Raji (cell line): ENCODE data around the gene MOCOS.

ENCODE experiments used
- POLR2A ChIP-seq: IDR thresholded peaks from 2 replicates; pipeline ENCODE4 v1.6.1; 2011; ENCODE audit warnings: low read depth, low read length, control low read depth; ENCODE audit not compliant: insufficient read depth

MOCOS gene

DNA sequence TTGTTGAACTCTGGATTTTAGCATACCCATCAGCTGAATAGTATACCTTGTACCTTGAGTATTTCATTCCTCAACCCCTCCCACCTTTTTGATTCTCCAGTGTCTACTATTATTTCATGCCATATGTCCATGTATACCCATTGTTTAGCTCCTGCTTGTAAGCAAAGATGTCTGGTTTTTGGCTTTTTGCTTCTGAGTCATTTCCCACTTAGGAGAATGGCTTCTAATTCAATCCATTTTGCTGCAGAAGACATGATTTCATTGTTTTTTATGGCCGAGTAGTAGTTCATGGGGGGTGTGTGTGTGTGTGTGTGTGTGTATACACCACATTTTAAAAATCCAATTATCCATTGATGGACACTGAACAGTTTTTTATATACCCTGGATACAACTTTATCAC lies 24.3 kb upstream of the MOCOS start:
- TF ChIP-seq POLR2A, result no peak

DNA sequence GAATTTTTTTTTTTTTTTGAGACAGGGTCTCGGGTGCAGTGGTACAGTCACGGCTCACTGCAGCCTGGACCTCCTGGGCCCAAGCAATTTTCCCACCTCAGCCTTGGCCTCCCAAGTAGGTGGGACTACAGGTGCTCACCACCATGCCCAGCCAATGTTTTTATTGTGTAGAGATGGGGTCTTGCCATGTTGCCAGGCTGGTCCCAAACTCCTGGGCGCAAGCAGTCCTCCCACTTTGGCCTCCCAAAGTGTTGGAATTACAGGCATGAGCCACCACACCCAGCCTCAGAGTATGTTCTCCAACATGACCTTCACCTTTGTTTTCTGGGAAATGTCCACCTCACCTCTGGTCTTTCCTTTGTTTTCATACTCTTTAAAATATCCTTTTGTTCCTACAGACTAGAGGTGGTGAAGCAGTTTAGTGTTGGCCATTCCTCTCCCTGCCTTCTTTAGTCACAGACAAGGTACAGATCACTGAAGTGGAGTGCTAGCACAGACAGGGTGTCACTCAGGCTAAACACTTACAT lies 19.5 kb upstream of the MOCOS start:
- TF ChIP-seq POLR2A, result no peak

DNA sequence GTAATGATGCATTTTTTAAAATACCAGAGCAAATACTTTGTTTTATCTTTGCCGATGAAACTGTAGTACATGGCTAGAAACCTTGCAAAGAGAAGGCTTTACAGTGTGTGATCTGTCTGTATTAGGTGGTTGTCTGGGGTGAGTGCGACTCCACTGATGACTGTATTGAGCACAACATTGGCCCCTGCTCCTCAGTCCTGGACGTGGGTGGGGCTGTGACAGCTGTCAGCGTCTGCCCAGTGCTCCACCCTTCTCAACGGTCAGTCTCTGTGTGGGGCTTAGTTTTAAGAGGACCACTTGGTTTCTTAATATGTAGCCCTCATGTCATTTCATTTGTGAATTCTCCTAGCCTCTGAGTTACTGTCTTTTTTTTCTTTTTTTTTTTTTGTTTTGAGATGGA lies 17.4 kb upstream of the MOCOS start:
- no peak for TF ChIP-seq POLR2A

DNA sequence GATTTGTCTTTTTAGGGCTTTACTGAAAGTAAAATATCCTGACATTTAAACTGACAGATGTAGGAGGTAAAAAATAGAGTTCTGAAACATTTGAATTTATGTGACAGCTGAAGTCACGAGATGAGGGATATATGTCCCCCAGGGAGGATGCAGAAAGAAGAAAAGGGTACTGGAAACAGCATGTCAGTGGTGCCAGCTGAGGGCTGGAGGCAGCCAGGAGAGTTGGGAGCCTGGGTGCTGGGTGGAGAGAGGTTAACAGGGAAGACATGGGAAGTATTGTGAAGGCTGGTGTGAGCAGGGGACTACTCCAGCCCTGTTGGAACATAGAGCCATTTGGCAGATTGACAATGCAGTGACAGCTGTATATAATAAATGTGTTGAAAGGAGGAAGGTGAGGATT lies 11.8 kb upstream of the MOCOS start:
- TF ChIP-seq POLR2A, result no peak

DNA sequence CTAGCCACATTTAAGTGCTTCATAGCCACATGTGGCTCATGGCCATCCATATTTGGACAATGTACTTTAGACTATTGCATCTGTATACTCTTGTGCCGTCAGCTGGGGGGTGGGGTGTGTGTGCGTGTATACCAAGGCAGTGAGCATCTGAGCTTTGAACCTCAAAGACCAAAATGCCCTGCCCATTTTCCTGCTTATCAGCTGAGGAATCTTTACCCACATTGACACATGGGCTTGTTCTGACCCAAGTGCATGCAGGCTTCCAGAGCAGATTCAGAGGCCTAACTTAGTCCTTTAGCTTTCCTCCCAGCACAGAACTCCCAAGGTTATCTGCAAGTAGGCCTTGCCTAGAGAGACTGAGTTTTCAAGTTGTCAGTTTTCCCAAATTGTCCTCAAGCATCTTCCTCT lies 11.1 kb upstream of the MOCOS start:
- TF ChIP-seq POLR2A, result no peak

DNA sequence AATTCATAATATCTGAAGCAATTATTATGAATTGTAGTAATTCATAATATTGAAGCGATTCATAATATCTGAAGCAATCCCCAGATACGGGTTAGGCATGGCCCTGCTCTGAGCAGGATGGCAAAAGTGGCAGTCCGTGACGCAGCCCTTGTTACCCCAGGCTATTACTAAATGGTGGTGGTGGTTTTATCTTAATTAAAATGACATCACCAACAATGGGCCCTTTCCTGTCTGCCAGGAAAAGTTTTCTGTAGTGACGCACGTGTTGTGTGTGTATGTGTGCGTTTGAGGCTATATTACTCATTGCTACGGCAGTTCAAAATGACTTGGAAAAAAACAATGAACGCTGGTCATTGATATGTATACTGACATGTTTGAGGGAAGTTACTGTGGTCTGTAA lies 10.6 kb upstream of the MOCOS start:
- no peak for TF ChIP-seq POLR2A

DNA sequence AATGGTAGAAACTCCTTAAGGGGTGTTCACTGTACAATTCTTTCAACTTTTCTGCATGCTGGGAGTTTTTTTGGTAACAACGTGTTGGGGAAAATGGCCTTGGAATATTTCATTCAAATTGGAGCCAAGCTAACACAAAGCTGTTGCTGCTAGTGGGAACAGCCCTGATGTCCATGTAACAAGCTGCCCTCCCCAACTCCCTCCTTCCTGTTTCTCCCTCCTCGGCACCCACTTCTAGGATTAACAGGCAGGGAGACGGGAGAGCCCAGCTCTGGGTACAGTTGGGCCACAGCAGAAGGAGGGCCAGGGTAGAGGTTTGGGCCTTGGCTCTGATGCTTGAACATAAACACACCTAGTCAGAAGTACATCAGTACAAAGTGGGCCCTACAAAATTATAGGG lies 9.4 kb upstream of the MOCOS start:
- no peak for TF ChIP-seq POLR2A

DNA sequence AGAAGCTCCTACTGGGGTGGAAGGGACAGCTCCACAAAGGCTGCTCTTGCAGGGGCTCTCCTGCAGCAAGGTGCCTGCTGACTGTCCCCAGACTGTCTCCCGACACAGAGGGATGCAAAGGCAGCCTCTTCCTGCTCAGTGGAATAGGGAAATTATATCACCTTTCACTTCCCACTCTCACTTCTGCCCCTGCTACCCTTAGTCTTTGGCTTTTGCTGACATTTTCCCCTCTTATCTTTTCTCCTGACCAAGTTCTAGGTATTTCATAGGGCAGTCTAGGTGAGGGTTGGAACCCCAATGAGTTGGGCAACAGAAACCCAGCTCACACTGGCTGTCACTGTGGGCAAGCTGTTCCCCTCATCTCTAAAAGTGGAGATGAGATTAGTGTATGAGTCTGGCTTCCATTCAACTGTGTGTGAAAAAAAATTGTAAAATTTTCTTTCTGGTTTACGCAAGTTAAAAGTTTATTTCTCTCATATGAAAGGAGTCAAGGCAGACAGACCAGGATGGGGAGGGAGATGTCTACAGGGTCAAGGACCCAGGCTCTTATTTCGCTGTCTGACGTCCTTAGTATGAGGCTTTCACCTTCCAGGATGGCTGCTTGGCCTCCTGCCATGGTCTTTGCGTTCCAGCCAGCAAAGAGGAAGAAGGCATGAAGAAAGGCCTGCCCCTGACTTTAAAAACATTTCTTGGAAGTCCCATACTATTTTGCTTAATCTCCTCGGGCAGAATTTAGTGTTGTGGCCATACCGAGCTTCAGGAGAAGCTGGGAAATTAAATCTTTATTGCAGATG lies 7.5 kb upstream of the MOCOS start:
- TF ChIP-seq POLR2A, result no peak

DNA sequence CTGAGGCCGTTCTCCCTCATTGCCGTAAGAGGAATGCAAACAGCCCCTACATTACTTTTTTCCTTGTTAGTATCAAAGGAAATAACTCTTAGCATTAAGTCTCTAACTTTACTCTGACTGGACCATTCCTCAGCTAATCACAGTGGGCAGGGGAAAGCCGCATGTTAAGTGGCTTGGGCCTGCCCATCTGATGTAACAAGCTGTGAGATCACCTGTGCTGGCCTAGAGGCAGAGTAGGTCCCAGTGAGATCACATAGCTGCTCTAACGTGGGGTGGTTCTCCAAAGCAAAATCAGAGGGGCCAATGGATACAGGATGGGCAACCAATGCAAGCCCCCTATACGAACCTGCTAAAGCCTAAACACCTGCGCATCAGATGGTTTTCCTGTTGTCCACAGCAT lies 5.9 kb upstream of the MOCOS start:
- no peak for TF ChIP-seq POLR2A

DNA sequence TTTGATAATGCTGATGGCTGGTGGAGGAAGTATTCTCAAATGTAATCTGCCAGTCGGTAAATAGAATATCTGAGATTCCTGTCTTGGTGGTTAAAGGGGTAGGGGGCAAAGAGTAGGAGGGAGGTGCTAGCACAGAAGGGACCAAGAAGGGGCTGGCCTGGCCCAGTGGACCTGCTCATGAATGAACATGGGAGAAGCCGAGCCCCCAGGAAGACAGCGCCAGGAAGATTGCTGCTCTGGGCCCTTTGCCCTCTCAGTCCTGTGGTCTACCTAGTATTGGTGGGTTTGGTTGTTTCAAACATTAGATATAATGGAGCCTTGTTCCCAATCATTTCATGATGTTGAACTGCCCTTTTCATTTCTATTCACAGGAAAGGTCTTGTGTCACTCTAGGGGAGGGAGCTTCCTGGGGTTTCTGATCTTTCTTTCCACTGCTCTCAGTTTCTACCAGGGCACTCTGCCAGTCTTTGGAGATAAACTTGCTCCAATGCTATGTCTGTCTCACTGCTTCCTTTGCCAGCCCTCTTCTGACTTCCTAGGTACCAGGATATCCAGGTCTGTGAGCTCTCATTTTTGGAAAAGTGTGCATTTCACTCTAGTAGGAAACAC lies 5.3 kb upstream of the MOCOS start:
- no peak for TF ChIP-seq POLR2A

DNA sequence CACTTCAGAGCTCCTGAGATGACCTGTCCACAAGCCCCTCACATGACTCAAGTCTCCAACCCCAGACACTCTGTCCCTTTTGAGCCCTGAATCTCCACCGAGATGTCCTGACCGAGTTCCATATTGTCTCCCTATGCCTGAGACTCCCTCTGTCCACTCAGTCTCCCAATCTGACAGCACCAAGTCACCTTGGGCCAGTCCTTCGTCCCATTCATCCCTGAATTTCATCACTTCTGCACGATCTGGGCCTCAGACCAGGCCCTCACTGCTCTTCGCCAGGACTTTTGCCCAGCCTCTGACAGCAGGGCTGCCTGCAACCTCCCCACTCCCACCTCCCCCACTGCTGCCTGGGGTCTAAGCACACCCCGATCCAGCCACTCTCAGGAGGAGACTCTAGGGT lies 4.3 kb upstream of the MOCOS start:
- TF ChIP-seq POLR2A, result no peak

DNA sequence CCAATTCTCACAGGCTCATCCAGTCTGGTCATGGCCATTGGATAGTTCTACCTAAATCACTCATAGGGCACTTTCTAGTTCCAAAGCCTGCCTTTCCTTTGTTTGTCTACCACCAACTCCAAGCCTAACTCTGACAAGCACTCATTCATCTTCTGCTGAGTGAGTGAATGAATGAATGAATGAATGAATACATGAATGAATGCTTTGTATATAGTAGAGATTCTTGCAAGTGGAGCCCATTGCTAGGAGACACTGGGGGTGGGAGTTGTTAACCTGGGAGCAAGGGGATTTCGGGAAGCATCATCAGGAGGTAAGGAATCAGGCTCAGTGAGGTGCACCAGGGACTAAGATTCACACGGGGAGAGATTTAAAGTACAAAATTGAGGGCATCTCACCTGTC lies 3.3 kb upstream of the MOCOS start:
- no peak for TF ChIP-seq POLR2A

DNA sequence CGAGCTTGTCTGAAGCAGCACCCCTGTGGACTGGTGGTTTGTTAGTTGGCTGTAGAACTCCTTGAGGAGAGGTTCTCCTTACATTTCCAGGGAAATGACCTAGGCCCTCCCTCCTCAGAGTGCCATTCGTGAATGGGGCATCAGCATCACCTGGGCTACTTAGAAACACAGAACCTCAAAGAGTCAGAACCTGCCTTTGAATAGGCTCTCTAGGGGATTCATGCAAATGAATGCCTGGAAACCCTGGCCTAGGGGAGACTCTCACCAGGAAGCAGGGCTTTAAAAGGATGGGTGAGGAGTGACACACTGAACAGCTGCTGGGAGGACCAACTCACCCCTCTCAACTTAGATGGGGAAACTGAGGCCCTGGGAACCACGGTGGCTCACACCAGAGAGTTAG lies 2.1 kb upstream of the MOCOS start:
- TF ChIP-seq POLR2A, result no peak

DNA sequence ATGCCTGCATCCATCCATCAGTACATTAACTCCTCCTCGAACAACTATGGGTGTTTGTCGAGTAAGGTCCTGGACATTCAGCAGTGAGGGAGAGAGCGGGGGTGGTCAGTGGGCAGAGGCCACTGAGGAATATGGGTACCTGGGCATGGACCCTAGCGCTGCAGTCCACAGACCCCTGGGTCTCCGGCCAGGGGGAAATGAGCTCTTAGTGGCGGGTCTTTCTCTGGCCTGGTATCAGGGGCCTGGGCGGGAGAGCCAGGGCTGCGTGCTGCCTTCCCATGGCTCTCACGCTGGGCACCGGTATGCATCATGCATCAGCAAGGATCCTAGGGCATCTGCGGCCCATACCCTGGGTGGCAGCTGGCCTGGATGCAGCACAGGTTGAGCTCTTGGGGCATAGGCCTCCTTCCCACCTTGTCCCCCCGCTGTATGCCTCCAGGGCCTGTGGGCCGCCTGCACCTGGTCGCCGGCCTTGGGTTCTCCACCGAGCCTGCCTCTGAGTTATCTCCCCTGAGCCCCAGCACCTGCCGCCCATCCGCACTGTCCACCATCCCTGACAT lies 1.3 kb upstream of the MOCOS start:
- TF ChIP-seq POLR2A, result no peak

DNA sequence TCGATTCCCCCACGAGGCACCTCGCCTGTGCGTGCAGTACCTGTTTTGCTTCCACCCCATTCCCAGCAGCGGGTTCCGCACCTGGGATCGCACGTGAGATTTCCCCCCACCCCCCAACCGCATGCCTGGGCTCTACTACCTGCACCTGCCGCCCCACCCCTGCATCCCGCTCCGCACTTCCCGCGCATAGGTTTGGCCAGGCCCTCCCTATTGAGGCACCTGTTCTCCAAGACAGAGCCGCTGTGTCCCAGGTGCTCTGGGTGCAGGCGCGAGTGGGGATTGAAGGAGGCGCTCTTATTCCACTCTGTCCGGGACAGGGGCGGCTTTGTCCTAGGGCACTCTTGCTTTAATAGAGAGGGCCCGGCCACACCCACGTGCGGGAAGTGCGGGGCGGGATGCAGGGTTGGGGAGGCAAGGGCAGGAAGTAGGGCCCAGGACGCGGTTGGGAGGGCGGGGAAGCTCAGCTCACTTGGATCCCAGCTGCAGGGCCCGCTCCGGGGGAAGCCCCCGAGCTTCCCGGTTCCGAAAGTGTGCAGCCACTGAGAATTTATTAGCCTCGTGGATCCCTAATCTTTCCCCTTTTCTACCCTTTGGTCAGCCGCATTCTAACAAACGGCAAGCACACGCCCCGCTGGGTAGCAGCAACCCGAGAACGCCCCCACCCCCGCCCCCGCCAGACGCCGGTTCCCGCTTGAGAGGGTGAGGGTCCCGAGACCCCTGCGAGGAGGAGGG lies 670 bp upstream of the MOCOS start:
- no peak for TF ChIP-seq POLR2A

DNA sequence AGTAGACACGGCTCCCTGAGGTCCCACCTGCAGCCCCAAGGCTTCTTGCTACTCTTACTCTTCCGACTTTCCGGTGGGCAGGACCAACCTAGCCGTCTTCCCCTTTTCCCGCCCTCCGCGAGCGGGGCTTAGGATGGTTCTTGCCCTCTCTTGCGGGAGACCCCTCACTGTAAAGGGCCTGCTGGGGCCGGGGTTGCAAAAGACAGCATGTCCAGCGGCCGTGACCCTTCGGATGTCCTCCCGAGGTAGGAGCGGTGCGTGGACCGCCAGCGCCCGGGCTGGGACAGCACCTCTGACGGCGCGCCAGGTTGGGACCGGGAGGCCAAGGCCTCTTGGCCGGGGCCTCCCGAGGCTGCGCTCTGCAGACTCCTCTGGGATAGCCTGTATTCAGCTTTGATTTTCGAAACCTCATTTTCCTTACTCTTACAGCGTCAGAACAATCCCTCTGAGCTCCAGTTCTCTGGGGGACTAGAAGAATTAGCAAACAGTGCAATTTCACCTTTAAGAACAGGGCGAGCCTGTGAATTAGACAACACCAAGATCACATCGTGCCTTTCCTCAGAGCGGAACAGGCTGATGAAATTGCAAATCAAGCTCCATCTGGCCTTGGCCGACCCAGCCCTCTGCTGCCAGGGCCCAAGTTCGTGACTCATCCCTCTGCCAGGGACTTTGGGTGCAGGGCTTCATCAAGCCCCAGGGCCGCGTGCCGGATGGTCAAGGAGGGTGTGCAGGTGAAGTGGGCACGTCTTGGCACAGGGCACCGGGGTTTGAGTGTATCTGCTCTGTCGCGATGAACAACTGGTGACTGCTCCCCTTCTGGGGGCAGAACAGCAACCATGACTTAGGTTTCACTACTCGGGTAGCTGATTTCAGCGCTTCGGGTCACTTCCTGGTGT lies 777 bp downstream of the MOCOS start:
- no peak for TF ChIP-seq POLR2A
